Daoy (cell line): ENCODE results near the gene CKMT1B. TPM values are rescaled to one million over a fixed set of nuclear protein-coding genes. Genes with fewer than 3 reads are reported as not detected.
"Not testable (repeated sequence)": the region's sequence is repeated elsewhere in the genome, so short reads cannot be mapped to it uniquely, and the experiment has no call there.

Experiments used
- DNase-seq: peaks from one replicate; pipeline ENCODE4 v3.0.0-alpha.2; 2015; ENCODE audit warnings: low read depth
- total RNA-seq: library from RNA; depleted of rRNA; stranded (reverse); fragments of >200 nt; shearing (Covaris generic); gene quantifications from 2 replicates; pipeline ENCODE4 v1.2.3, GENCODE V29; 2014; rRNA removed

The CKMT1B gene
- 3.4 and 6.5 TPM in 2 replicates for total RNA-seq

GRCh38 chr15:43593328-43594190, at the start of gene CKMT1B:
Gene CKMT1B, plus strand, starts transcription at chr15:43594027. Its CDS starts 192 bp downstream, at chr15:43594219.
- DNase-seq = not testable (repeated sequence)

- DNase-seq = no peak
These were observed 49.6 kb upstream of the CKMT1B start for GRCh38 chr15:43544266-43544665.

- no peak for DNase-seq
These were observed 48.4 kb upstream of the CKMT1B start for GRCh38 chr15:43545426-43545825.

- DNase-seq = no peak
These were observed 46.3 kb upstream of the CKMT1B start for GRCh38 chr15:43547539-43547938.

GRCh38 chr15:43550527-43551363, 43.1 kb upstream of the CKMT1B start:
- no peak for DNase-seq

GRCh38 chr15:43552256-43552655, 41.6 kb upstream of the CKMT1B start:
- no peak for DNase-seq

- no peak for DNase-seq
These were observed 40.8 kb upstream of the CKMT1B start for GRCh38 chr15:43552986-43553385.

GRCh38 chr15:43562753-43563152, 31.1 kb upstream of the CKMT1B start:
- DNase-seq = not testable (repeated sequence)

GRCh38 chr15:43563793-43564192, 30.0 kb upstream of the CKMT1B start:
- not testable (repeated sequence) for DNase-seq

- DNase-seq = not testable (repeated sequence)
These were observed 27.2 kb upstream of the CKMT1B start for GRCh38 chr15:43566615-43567014.

GRCh38 chr15:43574607-43575006, 19.2 kb upstream of the CKMT1B start:
- DNase-seq = not testable (repeated sequence)

- DNase-seq = not testable (repeated sequence)
These were observed 3.9 kb upstream of the CKMT1B start, which contains the start of gene PPIP5K1 for GRCh38 chr15:43589778-43590466. Gene PPIP5K1, minus strand, starts transcription at chr15:43590208. Its CDS starts 5,704 bp downstream, at chr15:43584504.

- not testable (repeated sequence) for DNase-seq
These were observed 986 bp upstream of the CKMT1B start for GRCh38 chr15:43592841-43593240.

- DNase-seq = not testable (repeated sequence)
These were observed 5.3 kb downstream of the CKMT1B start for GRCh38 chr15:43599131-43599530.

- DNase-seq = not testable (repeated sequence)
These were observed 6.4 kb downstream of the CKMT1B start for GRCh38 chr15:43600200-43600599.

- peak; percentile 84 for DNase-seq
These were observed 8.4 kb downstream of the CKMT1B start for GRCh38 chr15:43602233-43602632.

GRCh38 chr15:43617750-43618149, 23.9 kb downstream of the CKMT1B start:
- DNase-seq = not testable (repeated sequence)

GRCh38 chr15:43618700-43619099, 24.9 kb downstream of the CKMT1B start, which contains the start of gene STRC:
Gene STRC, minus strand, starts transcription at chr15:43618800. Its CDS starts 78 bp downstream, at chr15:43618722.
- not testable (repeated sequence) for DNase-seq

- DNase-seq = not testable (repeated sequence)
These were observed 28.4 kb downstream of the CKMT1B start for GRCh38 chr15:43622068-43622799.

- no peak for DNase-seq
These were observed 31.3 kb downstream of the CKMT1B start for GRCh38 chr15:43625106-43625505.

- not testable (repeated sequence) for DNase-seq
These were observed 33.1 kb downstream of the CKMT1B start for GRCh38 chr15:43626937-43627336.
